SU-DHL-6 (cell line): Measurements from ENCODE around the gene EDA2R.

Source experiments
- CTCF ChIP-seq: fragments of 200-600 bp; sonication (generic); IDR thresholded peaks from one replicate; pipeline ENCODE4 v1.5.1; 2017; ENCODE audit warnings: antibody characterized with exemption, mild to moderate bottlenecking, low read length, moderate library complexity; ENCODE audit not compliant: insufficient read depth, poor library complexity, severe bottlenecking
- EZH2phosphoT487 ChIP-seq: fragments of 200-600 bp; sonication (generic), shearing (Covaris generic); conservative IDR thresholded peaks from 2 replicates; pipeline ENCODE4 v1.6.1; 2018; ENCODE audit warnings: mild to moderate bottlenecking, antibody characterized with exemption, low read length, moderate library complexity, mixed read lengths

GRCh38 chrX:66680451-66680850 is 41.6 kb upstream of the EDA2R start:
- TF ChIP-seq CTCF = no peak
- no peak for TF ChIP-seq EZH2phosphoT487
